Endometrium (tissue), 2 donors: ENCODE data around the gene CCL1.

Source experiments
- FAIRE-seq: peaks from 2 replicates; lab custom pipeline; 2012; peaks lifted over from hg19 to GRCh38; lab: Jason Lieb, UNC
- donor health status: control.
- donor health status: control.

CCL1 gene

GRCh38 chr17:34357398-34357797 is 5.6 kb downstream of the CCL1 start:
- no peak for FAIRE-seq

GRCh38 chr17:34356194-34356593 is 6.8 kb downstream of the CCL1 start, which contains the start of gene CCL13:
TSS of gene CCL13 (plus strand) at chr17:34356480. CDS start at chr17:34356527, 47 bp downstream.
- no peak for FAIRE-seq

GRCh38 chr17:34354637-34355036 is 8.4 kb downstream of the CCL1 start:
- FAIRE-seq: no peak

GRCh38 chr17:34352191-34352590 is 10.8 kb downstream of the CCL1 start:
- peak; percentile 98 for FAIRE-seq

GRCh38 chr17:34351096-34351495 is 11.9 kb downstream of the CCL1 start:
- FAIRE-seq: no peak

GRCh38 chr17:34349751-34350150 is 13.3 kb downstream of the CCL1 start:
- FAIRE-seq: no peak

GRCh38 chr17:34347063-34347462 is 16.0 kb downstream of the CCL1 start:
- FAIRE-seq: no peak

GRCh38 chr17:34341916-34342315 is 21.1 kb downstream of the CCL1 start:
- FAIRE-seq: no peak

GRCh38 chr17:34339138-34339770 is 23.8 kb downstream of the CCL1 start:
- FAIRE-seq: no peak

- FAIRE-seq: peak; percentile 76
Observed at GRCh38 chr17:34337701-34338100, 25.3 kb downstream of the CCL1 start.

GRCh38 chr17:34327580-34327979 is 35.5 kb downstream of the CCL1 start:
- FAIRE-seq: peak; percentile 88

GRCh38 chr17:34321964-34322363 is 41.1 kb downstream of the CCL1 start:
- no peak for FAIRE-seq

- FAIRE-seq: no peak
Observed at GRCh38 chr17:34319039-34319483, 44.0 kb downstream of the CCL1 start, which contains the start of gene CCL8. TSS of gene CCL8 (plus strand) at chr17:34319435. CDS start at chr17:34319502, 67 bp downstream.

- FAIRE-seq: no peak
Observed at GRCh38 chr17:34318474-34318873, 44.6 kb downstream of the CCL1 start.

- FAIRE-seq: no peak
Observed at GRCh38 chr17:34314279-34314678, 48.8 kb downstream of the CCL1 start.

- FAIRE-seq: no peak
Observed at GRCh38 chr17:34313164-34313563, 49.9 kb downstream of the CCL1 start.

- FAIRE-seq: peak; percentile 58
Observed at GRCh38 chr17:34312080-34312479, 51.0 kb downstream of the CCL1 start.

- FAIRE-seq: no peak
Observed at GRCh38 chr17:34311291-34311690, 51.7 kb downstream of the CCL1 start.
